Activated CD8-positive, alpha-beta memory T cell treated with anti-CD3 and anti-CD28 coated beads, Interleukin-2, amount 50 U/mL, for 24 hours (primary cell): ENCODE results near the gene FGD6.
"Not testable (repeated sequence)": the region's sequence is repeated elsewhere in the genome, so short reads cannot be mapped to it uniquely, and the experiment has no call there.

Experiments used
- DNase-seq: peaks from one replicate; pipeline ENCODE4 v3.0.0-alpha.2; 2020; ENCODE audit errors: extremely low read depth

The FGD6 gene

DNA sequence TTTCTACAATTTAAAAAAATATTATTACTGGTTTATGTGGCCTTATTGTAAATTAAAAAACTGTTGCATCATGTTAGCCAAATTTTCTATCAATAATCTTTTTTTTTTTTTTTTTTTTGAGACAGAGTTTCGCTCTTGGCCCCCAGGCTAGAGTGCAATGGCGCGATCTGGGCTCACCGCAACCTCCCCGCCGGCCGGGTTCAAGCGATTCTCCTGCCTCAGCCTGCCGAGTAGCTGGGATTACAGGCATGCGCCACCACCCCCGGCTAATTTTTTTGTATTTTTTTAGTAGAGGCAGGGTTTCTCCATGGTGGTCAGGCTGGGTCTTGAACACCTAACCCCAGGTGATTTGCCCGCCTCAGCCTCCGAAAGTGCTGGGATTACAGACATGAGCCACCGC, 16.9 kb upstream of the FGD6 start:
- DNase-seq, result not testable (repeated sequence)

DNA sequence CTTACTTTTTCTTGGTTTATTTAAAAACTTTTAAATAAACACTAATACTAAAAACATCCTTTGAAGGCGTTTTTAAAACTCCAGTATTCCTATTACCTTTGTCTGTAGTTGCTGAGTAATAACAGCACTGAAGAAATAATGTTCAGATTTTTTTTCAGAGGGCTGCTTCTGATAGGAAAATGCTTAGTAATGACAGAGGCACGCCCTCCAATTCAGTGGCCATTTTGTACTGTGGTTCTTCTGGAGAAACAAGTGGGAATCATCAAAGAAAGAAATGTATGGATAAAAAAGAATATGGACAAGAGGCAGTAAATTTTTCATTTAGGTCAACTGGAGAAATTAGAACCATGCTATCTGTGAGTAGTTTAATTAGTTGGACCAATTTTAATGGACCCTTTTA, 13.9 kb upstream of the FGD6 start:
- DNase-seq, result no peak

DNA sequence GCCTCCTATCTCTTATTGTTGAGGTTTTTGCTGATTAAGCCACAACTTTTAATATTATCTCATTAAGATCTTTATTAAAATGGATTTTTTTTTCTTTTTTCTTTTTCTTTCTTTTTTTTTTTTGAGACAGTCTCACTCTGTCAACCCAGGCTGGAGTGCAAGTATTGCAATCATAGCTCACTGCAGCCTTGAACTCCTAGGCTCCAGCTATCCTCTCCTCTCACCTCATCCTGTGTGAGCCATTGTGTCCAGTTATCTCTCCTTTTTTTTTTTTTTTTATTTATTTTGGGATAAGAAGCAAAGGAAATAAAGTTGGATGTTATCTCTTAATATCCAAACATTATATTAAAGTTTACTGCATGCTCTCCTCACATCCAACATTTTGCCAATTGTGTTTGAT, 13.0 kb upstream of the FGD6 start:
- DNase-seq, result no peak

DNA sequence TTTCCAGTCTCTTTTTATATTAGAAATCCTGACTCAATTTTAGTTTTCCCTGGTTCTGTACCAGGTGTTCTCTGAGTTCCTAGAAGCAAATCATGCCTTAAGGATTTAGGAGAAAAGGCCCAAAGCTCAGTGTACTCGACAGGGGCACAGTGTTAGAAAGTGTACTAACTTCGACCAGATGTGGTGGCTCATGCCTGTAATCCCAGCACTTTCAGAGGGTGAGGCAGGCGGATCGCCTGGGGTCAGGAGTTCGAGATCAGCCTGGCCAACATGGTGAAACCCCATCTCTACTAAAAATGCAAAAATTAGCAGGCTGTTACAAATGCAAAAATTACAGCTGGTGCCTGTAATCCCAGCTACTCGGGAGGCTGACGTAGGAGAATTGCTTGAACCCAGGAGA, 12.4 kb upstream of the FGD6 start:
- DNase-seq, result no peak

DNA sequence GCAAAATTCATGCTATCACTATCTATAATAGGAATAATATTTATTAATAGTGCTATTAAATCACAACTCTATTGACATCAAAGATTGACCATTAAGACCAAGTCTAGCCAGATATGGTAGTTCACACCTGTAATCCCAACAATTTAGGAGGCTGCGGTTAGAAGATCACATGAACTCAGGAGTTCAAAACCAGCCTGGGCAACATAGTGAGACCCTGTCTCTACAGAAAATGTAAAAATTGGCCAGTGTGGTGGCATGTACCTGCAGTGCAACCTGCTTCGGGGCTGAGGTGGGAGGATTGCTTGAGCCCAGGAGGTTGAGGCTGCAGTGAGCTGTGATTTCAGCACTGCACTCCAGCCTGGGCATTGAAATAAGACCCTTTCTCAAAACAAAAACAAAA, 11.3 kb upstream of the FGD6 start:
- no peak for DNase-seq

DNA sequence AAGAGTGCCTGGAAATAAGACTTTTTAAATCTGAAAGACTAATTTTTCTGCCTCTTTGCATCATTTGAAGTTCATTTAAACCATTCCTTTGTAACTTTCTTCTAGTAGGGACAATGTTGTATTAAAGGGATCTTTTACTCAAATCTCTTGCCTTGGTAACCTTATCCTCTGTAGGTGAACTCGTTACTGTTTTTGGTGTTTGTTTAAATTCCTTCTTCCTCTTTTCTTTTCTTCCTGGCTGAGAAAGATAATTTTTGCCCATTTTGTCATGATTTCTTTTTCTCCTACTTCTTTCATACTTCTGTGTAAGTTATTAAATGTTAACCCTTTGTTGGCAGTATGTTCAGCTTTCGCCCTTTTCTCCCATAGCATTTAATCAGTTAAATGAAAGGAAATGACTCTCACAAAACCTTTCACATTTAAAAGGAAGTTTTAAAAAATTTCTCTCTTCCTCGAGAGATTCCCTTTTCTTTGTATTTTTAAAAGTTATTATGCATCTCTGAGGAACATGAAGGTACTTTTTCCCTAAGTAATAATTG, 10.6 kb upstream of the FGD6 start:
- DNase-seq, result no peak

DNA sequence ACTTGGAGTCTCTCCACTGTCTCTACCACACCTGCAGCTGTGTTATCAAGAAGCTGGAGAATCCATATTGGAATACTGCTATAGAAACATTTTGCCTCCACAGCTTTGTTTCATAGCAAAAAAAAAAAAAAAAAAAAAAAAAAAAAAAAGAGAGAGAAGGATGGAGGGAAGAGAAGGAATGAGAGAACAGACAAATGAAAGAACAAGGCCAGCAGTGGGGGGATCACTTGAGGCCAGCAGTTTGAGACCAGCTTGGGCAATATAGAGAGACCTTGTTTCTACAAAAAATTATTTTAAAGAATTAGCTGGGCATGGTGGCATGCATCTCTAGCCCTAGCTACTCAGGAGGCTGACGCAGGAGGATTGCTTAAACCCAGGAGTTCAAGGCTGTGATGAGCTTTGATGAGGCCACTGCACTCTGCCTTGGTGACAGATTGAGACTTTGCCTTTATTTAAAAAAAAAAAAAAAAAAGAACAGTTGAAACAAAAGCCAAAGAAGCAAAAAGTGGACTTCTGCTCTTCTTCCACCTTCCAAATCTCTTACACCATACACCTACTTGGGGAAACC, 8.5 kb upstream of the FGD6 start:
- DNase-seq, result no peak

DNA sequence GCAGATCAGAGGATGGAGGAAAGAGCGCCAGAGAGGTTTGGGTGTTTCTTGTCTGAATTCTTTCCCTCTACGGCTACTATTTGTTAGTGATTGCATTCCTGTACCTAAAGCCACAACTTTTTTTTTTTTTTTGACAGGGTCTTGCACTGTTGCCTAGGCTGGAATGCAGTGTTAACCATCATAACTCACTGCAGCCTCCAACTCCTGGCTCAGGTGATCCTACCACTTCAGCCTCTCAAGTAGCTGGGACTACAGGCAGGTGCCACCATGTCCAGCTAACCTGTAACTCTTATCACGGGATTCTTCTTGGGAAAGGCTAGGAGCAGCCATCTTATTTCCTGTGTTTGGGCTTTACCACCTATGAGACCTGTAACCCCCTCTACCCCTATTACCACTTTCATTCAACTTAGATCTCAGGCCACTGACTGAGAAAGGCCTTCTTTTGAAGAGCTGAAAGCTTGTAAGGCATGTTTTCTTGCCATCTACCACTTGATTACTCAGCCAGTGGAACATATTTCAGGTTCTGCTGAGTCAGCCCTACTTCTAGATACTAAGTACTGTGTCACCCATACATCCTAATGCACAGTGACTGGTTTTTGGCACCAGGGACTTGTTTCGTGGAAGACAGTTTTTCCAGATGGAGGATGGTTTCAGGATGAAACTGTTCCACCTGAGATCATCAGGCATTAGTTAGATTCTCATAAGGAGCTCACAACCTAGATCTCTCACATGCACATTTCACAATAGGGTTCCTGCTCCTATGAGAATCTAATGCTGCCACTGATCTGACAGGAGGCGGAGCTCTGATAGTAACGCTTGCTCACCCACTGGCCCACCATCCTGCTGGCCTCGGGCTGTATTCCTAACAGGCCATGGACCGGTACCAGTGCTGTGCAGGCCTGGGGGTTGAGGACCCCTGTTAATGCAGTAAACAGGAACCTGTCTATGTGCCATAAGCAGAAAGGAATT, 7.2 kb upstream of the FGD6 start:
- no peak for DNase-seq

DNA sequence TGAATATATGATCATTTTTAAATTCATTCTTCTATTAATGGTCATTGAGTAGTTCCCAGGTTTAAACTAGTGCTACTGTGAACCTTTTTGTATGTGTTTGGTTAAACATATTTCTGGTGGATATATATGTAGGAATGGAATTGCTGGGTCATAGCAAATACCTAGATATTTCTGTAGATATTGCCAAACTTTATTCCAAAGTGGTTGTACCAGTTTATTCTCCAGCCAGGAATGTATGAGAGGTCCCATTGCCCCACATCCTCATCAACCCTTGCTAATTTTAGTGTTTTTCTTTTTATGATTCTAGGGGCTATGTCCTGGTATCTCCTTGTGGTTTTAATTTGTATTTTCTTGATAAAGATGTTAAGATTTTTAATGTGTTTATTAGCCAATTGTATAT, 3.5 kb upstream of the FGD6 start:
- DNase-seq, result no peak

DNA sequence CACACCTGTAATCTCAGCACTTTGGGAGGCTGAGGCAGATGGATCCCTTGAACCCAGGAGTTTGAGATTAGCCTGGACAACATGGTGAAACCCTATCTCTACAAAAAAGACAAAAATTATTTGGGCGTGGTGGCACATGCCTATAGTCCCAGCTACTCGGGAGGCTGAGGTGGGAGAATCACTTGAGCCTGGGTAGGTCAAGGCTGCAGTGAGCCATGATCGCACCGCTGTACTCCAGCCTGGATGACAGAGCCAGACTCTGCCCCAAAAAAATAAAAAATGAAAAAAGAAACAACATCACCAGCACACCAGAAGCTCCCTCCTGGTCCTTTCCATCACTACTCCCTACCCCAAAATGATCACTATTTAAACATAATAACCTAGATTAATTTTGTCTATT, 2.9 kb upstream of the FGD6 start:
- DNase-seq, result no peak

DNA sequence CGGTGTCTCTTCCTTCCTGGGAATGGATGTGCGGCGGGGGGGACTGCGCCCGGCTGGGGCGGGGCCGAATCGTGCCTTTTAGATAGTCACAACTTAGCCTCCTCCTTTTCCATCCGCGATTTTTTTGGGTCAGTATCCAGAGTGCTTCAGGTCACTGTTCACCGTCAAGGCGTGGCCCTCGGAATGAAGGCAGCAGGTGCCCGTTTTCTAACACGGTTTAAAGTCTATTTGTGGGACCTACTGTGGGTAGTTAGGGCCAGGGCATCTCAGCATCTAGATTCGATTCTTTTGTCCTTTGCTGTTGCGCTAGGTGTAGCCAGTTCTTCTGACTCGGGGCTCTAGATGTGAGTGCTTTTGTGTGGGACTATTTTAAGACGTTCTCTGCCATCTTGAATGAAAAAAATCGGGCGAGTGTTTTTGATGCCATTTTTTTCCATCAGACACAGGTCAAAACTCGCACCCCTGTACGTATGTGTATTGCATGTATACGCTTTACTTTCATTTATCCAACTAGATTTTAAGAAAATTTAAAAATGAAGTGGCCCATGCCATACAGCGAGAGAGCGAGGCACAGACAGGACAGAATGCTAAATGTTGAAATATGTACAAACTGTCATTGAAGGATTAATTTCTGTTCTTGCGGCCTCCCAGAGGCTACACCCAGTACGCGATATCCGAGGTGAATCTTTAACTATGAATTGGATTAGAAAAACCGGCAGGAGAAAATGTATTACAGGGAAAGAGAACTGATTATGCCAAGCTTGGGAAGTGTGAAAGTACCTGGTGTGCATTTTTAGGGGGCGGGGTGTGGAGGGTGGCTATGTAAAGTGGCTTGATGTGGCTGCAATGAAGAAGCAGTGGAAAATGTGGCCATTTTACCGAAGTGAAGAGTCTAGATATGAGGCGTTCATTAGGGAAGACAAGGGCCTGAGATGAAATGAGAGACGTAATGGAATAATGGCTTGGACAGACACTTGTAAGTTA, 1.2 kb upstream of the FGD6 start:
- DNase-seq, result no peak

DNA sequence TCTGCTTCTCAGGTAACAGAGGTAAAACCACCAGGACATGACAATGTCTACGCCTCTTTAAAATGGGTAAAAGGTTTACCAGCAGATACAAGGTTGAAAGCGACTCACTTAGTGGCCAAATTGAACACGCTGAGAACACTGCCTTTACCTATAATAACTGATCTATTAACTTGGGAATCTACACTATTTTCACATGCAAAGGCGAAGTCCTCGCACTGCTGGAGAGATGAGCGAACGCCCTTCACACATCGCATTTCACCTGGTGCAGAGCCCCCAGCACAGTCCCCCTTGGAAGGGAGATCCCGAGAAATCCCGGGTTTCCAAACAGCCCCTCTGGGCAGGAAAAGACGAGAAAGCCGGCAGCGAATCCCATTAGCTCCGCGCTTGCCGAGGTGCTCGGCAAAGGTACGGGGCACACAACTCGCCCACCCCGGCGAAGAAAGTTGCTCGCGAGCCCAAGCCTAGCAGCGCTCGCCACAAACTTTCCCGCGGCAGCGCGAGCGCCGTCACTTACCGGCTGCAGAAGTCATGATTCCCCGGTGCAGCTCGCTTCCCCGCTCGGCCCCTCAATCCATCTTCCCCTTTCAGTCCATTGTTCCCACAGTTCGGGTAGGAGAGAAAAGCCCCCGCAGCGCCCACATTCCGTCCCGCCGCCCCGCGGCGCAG, 423 bp downstream of the FGD6 start:
- no peak for DNase-seq

DNA sequence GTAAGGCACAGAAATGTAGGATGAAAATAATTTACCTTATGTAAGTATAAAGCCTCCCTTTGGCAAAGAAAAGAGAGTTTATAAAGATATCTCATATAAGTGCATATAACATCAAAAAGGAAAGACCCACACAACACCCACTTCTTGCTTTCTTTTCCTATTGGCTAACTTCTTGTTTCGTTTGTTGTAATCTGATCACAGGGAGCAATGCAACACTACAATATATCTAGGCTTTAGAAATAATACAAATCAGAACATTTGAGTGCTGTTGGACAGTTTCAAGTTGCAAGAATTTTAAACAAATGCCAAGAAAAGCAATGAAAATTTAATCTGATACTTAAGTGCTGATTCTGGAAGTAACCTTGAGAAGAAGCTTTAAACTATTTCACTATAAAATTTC, 1.3 kb downstream of the FGD6 start:
- no peak for DNase-seq

DNA sequence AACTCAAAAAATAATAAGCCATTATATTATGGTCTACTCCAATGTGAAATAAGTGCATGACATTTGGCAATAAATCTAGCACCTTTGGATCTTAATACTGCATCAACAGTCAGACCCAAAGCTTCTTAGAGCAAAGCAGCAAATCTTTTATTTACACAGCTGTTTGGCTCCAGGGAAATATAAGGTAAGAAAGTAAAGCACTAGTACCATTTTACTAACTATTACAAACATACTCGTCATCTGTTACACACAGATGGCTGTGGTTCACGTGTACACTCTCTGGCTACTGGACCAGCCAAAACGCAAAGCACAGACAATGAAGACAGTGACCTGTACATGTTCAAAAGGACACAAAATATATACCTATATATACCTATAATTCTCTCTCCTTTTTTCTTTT, 2.8 kb downstream of the FGD6 start:
- no peak for DNase-seq

DNA sequence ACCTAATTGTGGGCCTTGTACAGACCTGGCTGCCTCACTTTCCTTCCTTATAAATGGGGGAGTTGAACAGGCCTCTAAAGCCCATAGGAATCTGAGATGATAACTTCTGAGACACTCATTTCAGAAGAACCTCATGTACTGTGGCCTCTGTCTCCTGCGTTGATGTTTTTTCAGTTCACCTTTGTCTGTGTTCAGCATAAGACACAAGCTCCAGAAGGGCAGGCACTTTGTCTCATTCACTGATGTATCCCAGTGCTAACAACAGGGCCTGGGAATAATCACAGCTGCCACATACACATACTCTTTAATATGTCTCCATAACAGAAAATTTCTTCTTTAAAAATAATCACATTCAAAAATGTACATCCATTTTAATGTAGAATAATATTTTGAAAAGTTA, 3.3 kb downstream of the FGD6 start:
- no peak for DNase-seq

DNA sequence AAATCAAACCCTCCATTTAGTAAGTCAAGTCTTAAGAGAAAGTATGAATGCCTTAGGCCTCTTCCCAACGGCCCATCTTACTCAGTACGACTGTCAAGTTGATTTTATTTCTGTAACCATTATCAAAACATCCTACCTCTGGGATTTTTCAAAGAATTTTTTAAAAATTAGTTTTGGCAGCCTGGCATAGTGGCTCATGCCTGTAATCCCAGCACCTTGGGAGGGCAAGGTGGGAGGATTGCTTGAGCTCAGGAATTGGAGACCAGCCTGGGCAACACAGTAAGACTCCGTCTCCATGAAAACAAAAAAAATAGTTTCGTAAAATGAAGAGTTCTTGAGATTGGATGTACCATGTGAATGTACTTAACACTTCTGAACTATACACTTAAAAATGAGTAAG, 4.1 kb downstream of the FGD6 start:
- DNase-seq, result no peak

DNA sequence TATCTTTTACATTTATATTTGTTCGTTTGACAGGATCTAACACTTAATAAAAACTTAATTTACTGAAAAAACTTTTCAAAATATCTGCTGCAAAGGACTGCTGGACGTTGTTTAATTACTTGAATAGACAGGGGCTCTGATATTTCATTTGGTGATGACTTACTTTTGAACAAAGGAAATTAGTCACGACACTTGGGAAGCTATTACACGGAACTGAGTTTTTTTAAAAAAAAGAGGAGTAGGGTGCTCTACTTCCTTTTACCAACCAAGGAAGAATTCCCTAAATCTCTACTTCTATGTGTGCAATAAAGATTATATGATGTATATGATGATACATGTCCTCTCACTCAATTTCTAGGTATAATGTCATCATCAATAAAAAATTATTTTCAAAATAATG, 4.7 kb downstream of the FGD6 start:
- no peak for DNase-seq

DNA sequence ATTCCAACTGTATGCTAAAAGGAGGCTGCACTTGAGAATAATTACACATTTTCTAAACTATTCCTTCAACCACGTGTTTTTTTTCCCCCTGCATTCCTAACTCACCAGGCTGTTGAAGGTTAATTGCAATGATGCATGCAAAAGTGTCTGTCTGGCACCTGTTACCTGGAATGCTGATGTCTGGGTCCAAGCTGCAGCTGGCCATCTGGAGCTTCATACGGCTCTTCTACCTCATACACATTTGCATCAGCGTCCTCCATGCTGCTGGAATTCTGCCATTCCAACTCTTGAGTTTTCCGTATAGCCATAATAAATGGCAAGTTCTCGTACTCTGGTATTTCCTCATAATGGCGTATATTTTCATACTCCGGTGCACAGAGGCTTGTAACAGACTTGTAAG, 8.6 kb downstream of the FGD6 start:
- DNase-seq, result no peak

DNA sequence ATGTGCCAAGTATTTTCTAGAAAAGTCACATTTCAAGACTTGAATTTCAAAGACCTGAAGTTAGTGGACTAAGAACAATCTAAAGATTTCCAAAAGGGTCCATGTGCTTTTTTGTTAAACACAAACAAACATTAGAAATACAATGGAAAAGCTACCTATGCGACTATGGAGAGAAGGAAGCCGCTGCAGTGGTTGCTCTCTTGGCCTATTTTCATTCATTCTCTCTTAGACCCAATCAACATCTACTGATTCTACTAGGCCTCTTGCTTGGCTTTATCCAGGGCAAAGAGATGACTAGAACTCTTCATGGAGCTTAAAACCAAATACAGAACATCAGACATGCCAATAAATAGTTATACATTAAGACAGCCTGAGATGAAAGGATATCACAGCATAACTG, 9.9 kb downstream of the FGD6 start:
- no peak for DNase-seq

DNA sequence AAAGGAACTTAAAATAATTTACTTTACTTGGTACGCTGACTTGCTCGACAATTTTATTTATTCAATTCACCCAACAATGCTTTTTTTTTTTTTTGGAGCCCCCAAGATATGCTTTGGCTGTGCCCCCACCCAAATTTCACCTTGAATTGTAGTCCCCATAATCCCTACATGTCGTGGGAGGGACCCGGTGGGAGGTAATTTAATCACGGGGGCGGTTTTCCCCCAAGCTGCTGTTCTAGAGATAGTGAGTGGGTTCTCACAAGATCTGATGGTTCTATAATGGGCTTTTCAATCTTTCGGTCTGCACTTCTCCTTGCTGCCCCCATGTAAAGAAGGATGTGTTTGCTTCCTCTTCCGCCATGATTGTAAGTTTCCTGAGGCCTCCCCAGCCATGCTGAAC, 10.4 kb downstream of the FGD6 start:
- no peak for DNase-seq

DNA sequence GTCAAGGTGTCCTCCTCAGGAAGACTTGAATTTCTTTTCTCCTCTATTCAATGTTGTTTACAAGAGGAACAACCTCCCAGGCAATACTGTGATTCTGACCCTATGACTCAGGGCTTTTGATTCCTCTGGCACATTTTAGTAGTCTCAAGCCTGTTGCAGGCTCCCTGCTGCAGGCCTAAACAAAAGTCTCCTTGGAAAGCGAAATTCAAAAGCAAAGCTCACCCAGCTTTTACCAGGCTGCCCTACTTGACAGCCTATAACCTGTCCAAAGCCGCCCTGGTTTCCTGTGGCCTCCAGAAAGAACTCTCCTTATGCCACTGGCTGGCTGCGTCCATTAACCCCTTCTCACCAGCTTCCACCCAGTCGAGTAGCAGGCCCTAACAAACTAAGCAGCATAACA, 11.6 kb downstream of the FGD6 start:
- DNase-seq, result no peak
